HepG2 (cell line): ENCODE data around the gene KRTAP5-2. TPM values are rescaled to one million over a fixed set of nuclear protein-coding genes. Genes with fewer than 3 reads are reported as not detected.
A peak's percentile ranks its signal among the peaks of the same experiment; 100 is the strongest.

ENCODE experiments used
- ATF5 ChIP-seq: sonication (generic); formaldehyde crosslinking; IDR thresholded peaks from 2 replicates; pipeline ENCODE4 v1.4.0; 2020; ENCODE audit warnings: mild to moderate bottlenecking, low read depth, missing genetic modification reagents
- CAMTA2 ChIP-seq: sonication (generic); formaldehyde crosslinking; IDR thresholded peaks from 2 replicates; pipeline ENCODE4 v1.4.0; 2020; ENCODE audit warnings: mild to moderate bottlenecking, missing genetic modification reagents, borderline replicate concordance
- GFI1 ChIP-seq: sonication (generic); formaldehyde crosslinking; IDR thresholded peaks from 2 replicates; pipeline ENCODE4 v1.5.0; 2020; ENCODE audit warnings: missing genetic modification reagents, mild to moderate bottlenecking, borderline replicate concordance
- HES4 ChIP-seq: sonication (generic); formaldehyde crosslinking; IDR thresholded peaks from 2 replicates; pipeline ENCODE4 v1.9.0; 2021; ENCODE audit warnings: mild to moderate bottlenecking, missing genetic modification reagents, borderline replicate concordance
- HIC2 ChIP-seq: sonication (generic); formaldehyde crosslinking; IDR thresholded peaks from 2 replicates; pipeline ENCODE4 v1.9.0; 2022; ENCODE audit warnings: low read depth, missing genetic modification reagents
- SALL1 ChIP-seq: sonication (generic); formaldehyde crosslinking; IDR thresholded peaks from 2 replicates; pipeline ENCODE4 v1.8.0; 2022; ENCODE audit warnings: mild to moderate bottlenecking, missing genetic modification reagents
- SAP130 ChIP-seq: IDR thresholded peaks from 2 replicates; pipeline ENCODE4 v1.6.1; 2016; ENCODE audit warnings: low read depth
- SPEN ChIP-seq: sonication (generic); formaldehyde crosslinking; IDR thresholded peaks from 2 replicates; pipeline ENCODE4 v1.5.1; 2020; ENCODE audit warnings: low read depth, mild to moderate bottlenecking, missing genetic modification reagents
- TAF1 ChIP-seq: sonication (generic); formaldehyde crosslinking; IDR thresholded peaks from 2 replicates; pipeline ENCODE4 v1.4.0; 2020; ENCODE audit warnings: missing genetic modification reagents
- TFDP2 ChIP-seq: sonication (generic); formaldehyde crosslinking; IDR thresholded peaks from 2 replicates; pipeline ENCODE4 v1.4.0; 2020; ENCODE audit warnings: missing genetic modification reagents
- ZBTB7B ChIP-seq: sonication (generic); formaldehyde crosslinking; IDR thresholded peaks from 2 replicates; pipeline ENCODE4 v1.4.0; 2020; ENCODE audit warnings: missing genetic modification reagents
- ZFY ChIP-seq: sonication (generic); formaldehyde crosslinking; IDR thresholded peaks from 2 replicates; pipeline ENCODE4 v1.4.0; 2020; ENCODE audit warnings: missing genetic modification reagents
- ZNF230 ChIP-seq: sonication (generic); formaldehyde crosslinking; IDR thresholded peaks from 2 replicates; pipeline ENCODE4 v1.4.0; 2020; ENCODE audit warnings: mild to moderate bottlenecking, missing genetic modification reagents
- ZNF263 ChIP-seq: sonication (generic); formaldehyde crosslinking; IDR thresholded peaks from 2 replicates; pipeline ENCODE4 v1.4.0; 2020; ENCODE audit warnings: missing genetic modification reagents
- ZNF556 ChIP-seq: sonication (generic); formaldehyde crosslinking; IDR thresholded peaks from 2 replicates; pipeline ENCODE4 v1.4.0; 2020; ENCODE audit warnings: mild to moderate bottlenecking, missing genetic modification reagents, borderline replicate concordance
- ZNF616 ChIP-seq: sonication (generic); formaldehyde crosslinking; IDR thresholded peaks from 2 replicates; pipeline ENCODE4 v1.5.0; 2020; ENCODE audit warnings: low read depth, mild to moderate bottlenecking, missing genetic modification reagents
- ZNF740 ChIP-seq: sonication (generic); formaldehyde crosslinking; IDR thresholded peaks from 2 replicates; pipeline ENCODE4 v1.4.0; 2020; ENCODE audit warnings: missing genetic modification reagents
- ZNF782 ChIP-seq: sonication (generic); formaldehyde crosslinking; IDR thresholded peaks from 2 replicates; pipeline ENCODE4 v1.4.0; 2020; ENCODE audit warnings: missing genetic modification reagents, mild to moderate bottlenecking, borderline replicate concordance
- ZNF792 ChIP-seq: IDR thresholded peaks from 2 replicates; pipeline ENCODE4 v1.6.1; 2016
- polyA plus RNA-seq, 8 experiments: library from polyadenylated mRNA; depleted of rRNA in 3 of 8; stranded (reverse) in 7 of 8; unstranded in 1 of 8; fragments of >200 nt; fragmentation: Illumina TruSeq in 4 of 8; extraction: Trizol in 4 of 8; gene quantifications; 2 replicates each; pipeline versions ENCODE4 v1.2.1 to v1.2.3, GENCODE V29; 2011 to 2016; ENCODE audit warnings: low read depth in 4 of 8, missing spikeins in 1 of 8, mixed read lengths in 1 of 8; ENCODE audit not compliant: insufficient read depth in 1 of 8
- total RNA-seq, 5 experiments: library from RNA; depleted of rRNA; stranded (reverse); fragments of >200 nt; fragmentation: Illumina TruSeq; extraction: Trizol; gene quantifications; 2 replicates each; pipeline ENCODE4 v1.2.3, GENCODE V29; 2016; ENCODE audit warnings: low read depth in 1 of 5
- TF ChIP-seq, protein P1 (sequence below): sonication (generic); formaldehyde crosslinking; IDR thresholded peaks from 2 replicates; pipeline ENCODE4 v1.5.0; 2020; ENCODE audit warnings: mild to moderate bottlenecking, missing genetic modification reagents, moderate library complexity
- TF ChIP-seq, protein P2 (sequence below): IDR thresholded peaks from 2 replicates; pipeline ENCODE4 v1.6.1; 2016; ENCODE audit warnings: control low read depth
- TF ChIP-seq, protein P3 (sequence below): IDR thresholded peaks from 2 replicates; pipeline ENCODE4 v1.6.1; 2016; ENCODE audit warnings: low read depth

KRTAP5-2 gene
- total and polyA plus RNA-seq, 2 of the 13 experiments (the other 11 are each of a cell fraction or from before 2014, with no cell fraction given): not detected

GRCh38 chr11:1570001-1570453 lies 28.1 kb downstream of the KRTAP5-2 start (continued):
- TF ChIP-seq, protein P1, sequence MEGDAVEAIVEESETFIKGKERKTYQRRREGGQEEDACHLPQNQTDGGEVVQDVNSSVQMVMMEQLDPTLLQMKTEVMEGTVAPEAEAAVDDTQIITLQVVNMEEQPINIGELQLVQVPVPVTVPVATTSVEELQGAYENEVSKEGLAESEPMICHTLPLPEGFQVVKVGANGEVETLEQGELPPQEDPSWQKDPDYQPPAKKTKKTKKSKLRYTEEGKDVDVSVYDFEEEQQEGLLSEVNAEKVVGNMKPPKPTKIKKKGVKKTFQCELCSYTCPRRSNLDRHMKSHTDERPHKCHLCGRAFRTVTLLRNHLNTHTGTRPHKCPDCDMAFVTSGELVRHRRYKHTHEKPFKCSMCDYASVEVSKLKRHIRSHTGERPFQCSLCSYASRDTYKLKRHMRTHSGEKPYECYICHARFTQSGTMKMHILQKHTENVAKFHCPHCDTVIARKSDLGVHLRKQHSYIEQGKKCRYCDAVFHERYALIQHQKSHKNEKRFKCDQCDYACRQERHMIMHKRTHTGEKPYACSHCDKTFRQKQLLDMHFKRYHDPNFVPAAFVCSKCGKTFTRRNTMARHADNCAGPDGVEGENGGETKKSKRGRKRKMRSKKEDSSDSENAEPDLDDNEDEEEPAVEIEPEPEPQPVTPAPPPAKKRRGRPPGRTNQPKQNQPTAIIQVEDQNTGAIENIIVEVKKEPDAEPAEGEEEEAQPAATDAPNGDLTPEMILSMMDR: peak; percentile 42; the same call in 1 of the 2 replicates
- TF ChIP-seq SAP130 (CRISPR knock-in tag) (peak; percentile 61), SALL1 (CRISPR knock-in tag) (peak; percentile 32; the same call in 1 of the 2 replicates), TAF1 (CRISPR knock-in tag) (0 out of 2 replicates have a peak, but pooled peaks have one; percentile 18), SPEN (peak; percentile 63; the same call in 1 of the 2 replicates), HES4 (CRISPR knock-in tag) (peak; percentile 57; the same call in 1 of the 2 replicates), ZNF782 (CRISPR knock-in tag) (0 out of 2 replicates have a peak, but pooled peaks have one; percentile 43), ZBTB7B (CRISPR knock-in tag) (peak; percentile 77; the same call in 1 of the 2 replicates), ZNF792 (0 out of 2 replicates have a peak, but pooled peaks have one; percentile 11), GFI1 (CRISPR knock-in tag) (no peak), ZNF230 (CRISPR knock-in tag) (0 out of 2 replicates have a peak, but pooled peaks have one; percentile 41), HIC2 (CRISPR knock-in tag) (no peak), ZNF740 (CRISPR knock-in tag) (no peak), ATF5 (CRISPR knock-in tag) (0 out of 2 replicates have a peak, but pooled peaks have one; percentile 53), CAMTA2 (no peak), ZNF616 (CRISPR knock-in tag) (0 out of 2 replicates have a peak, but pooled peaks have one; percentile 33), TFDP2 (CRISPR knock-in tag) (0 out of 2 replicates have a peak, but pooled peaks have one; percentile 36), ZFY (peak; percentile 36; the same call in 1 of the 2 replicates), ZNF556 (CRISPR knock-in tag) (0 out of 2 replicates have a peak, but pooled peaks have one; percentile 63), ZNF263 (peak; percentile 72; the same call in 1 of the 2 replicates)
- TF ChIP-seq, protein P2, sequence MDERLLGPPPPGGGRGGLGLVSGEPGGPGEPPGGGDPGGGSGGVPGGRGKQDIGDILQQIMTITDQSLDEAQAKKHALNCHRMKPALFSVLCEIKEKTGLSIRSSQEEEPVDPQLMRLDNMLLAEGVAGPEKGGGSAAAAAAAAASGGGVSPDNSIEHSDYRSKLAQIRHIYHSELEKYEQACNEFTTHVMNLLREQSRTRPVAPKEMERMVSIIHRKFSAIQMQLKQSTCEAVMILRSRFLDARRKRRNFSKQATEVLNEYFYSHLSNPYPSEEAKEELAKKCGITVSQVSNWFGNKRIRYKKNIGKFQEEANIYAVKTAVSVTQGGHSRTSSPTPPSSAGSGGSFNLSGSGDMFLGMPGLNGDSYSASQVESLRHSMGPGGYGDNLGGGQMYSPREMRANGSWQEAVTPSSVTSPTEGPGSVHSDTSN (CRISPR knock-in tag): no peak
- TF ChIP-seq, protein P3, sequence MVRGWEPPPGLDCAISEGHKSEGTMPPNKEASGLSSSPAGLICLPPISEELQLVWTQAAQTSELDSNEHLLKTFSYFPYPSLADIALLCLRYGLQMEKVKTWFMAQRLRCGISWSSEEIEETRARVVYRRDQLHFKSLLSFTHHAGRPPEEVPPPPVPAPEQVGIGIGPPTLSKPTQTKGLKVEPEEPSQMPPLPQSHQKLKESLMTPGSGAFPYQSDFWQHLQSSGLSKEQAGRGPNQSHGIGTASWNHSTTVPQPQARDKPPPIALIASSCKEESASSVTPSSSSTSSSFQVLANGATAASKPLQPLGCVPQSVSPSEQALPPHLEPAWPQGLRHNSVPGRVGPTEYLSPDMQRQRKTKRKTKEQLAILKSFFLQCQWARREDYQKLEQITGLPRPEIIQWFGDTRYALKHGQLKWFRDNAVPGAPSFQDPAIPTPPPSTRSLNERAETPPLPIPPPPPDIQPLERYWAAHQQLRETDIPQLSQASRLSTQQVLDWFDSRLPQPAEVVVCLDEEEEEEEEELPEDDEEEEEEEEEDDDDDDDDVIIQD (CRISPR knock-in tag): no peak
